Thoracic aorta (tissue), 2 donors: Measurements from ENCODE around the gene CELF2. TPM values are rescaled to one million over a fixed set of nuclear protein-coding genes. Genes with fewer than 3 reads are reported as not detected.

Experiments used
- ATAC-seq: fragments of 150-250 bp; one replicate; pipeline ENCODE4 v1.8.0; 2017; ENCODE audit warnings: low read depth; ENCODE audit not compliant: insufficient number of reproducible peaks, low FRiP score
- DNase-seq: peaks from one replicate; pipeline ENCODE4 v3.0.0-alpha.2; 2020; ENCODE audit warnings: low spot score
- H3K27ac ChIP-seq, 2 donors: fragments of 200-600 bp; sonication (generic); 1 replicate in 1 of 2; 2 replicates in 1 of 2; pipeline ENCODE4 v1.5.1; 2016; ENCODE audit warnings: mild to moderate bottlenecking in 2 of 2, moderate library complexity in 2 of 2
- H3K27me3 ChIP-seq: fragments of 200-600 bp; sonication (generic); replicated peaks from 2 replicates; pipeline ENCODE4 v1.6.0; 2016; ENCODE audit warnings: mild to moderate bottlenecking; ENCODE audit not compliant: insufficient read depth
- H3K36me3 ChIP-seq: fragments of 200-600 bp; sonication (generic); one replicate; pipeline ENCODE4 v1.5.1; 2016
- H3K4me1 ChIP-seq, 2 donors: fragments of 200-600 bp; sonication (generic); 1 replicate in 1 of 2; 2 replicates in 1 of 2; pipeline versions ENCODE4 v1.5.1 to v1.6.0; 2016; ENCODE audit warnings: low read depth in 2 of 2, mild to moderate bottlenecking in 1 of 2; ENCODE audit not compliant: control insufficient read depth in 1 of 2
- H3K4me3 ChIP-seq: fragments of 200-600 bp; sonication (generic); 2 replicates; pipeline ENCODE4 v1.5.1; 2016; ENCODE audit warnings: mild to moderate bottlenecking
- H3K9me3 ChIP-seq: fragments of 200-600 bp; sonication (generic); 2 replicates; pipeline ENCODE4 v1.5.1; 2016
- CTCF ChIP-seq: fragments of 200-600 bp; sonication (generic); IDR thresholded peaks from one replicate; pipeline ENCODE4 v1.5.1; 2019; ENCODE audit warnings: antibody characterized with exemption
- total RNA-seq, 2 donors: library from RNA; depleted of rRNA; stranded (reverse); fragments of >200 nt; gene quantifications; one replicate each; pipeline versions ENCODE4 v1.1.0 to v1.2.3, GENCODE V29; 2016

The CELF2 gene
- total RNA-seq, 2 donors from 2014 or later = 69.0 to 73.5 TPM

DNA sequence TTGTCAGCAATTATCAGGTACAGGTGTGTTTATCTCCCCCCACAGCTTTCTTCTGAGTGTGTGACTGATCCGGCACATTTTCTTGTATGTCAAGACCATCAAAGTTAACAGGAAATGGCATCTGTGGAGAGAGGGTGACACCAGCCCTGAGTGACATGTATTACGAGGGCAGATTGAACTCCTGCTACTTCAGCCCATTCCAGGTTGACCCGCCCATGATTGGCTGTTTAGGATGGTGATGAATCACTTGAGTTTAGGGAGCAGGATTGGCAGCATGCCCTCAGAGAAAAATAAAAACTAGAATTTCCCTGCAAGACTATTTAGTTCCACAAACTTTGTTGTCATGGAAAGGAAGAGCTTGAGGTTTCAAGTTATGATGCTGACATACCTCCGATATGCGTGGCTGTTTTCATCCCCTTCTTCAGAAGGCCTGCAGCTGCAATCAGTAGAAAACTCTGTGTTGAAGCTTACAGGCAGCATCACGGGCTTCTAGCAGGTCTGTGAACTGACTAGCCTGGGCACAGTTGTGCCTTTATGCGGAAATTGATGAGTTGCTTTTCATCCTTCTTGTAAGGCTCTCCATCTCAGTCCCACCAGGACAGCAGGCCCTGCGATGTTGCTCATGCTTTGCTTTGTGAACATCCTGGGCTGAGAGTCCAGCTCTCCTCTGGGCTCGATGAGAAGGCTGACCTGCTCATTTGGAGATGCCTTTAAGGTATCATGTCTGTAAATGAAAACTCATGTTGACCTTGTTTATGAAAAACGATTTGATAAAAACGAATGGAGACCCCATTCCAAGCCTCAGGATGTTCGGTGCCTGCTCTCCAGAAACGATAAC lies 8.0 kb upstream of the CELF2 start:
- Histone ChIP-seq H3K4me1 (no peaks in the 10 kb centered on the region), H3K36me3 (no peaks in the 10 kb centered on the region), H3K27me3 (no peaks in the 10 kb centered on the region), H3K27ac (no peak overlapping the region), H3K9me3 (no peaks in the 10 kb centered on the region), H3K4me3 (no peak overlapping the region)
- ATAC-seq (no peak), DNase-seq (no peak)
- no peak for TF ChIP-seq CTCF

DNA sequence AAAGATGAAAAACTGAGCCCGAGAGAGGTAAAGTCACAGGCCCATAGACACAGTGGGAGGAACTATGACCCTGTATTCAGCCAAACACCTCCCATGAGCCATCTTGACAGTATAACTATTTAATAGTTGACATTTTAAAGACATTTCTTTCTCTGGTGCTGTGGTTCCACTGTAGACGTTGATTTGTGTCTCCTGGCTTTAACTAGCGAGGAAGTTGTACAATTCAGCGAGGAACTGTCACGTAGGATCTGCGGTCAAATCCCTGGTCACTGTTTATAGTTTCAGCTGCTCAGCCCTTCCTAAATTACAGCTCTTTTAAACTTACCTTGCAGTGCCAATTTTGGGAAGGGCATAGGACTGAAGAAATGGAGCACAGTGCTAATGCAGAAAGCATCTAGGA lies 7.1 kb upstream of the CELF2 start:
- DNase-seq (no peak), ATAC-seq (no peak)
- Histone ChIP-seq H3K4me1 (no peaks in the 10 kb centered on the region), H3K4me3 (no peak overlapping the region), H3K27ac (no peak overlapping the region), H3K36me3 (no peaks in the 10 kb centered on the region), H3K27me3 (no peaks in the 10 kb centered on the region), H3K9me3 (no peaks in the 10 kb centered on the region)
- no peak for TF ChIP-seq CTCF

GRCh38 chr10:11011436-11011835 lies 6.2 kb upstream of the CELF2 start:
- Histone ChIP-seq H3K36me3 (no peaks in the 10 kb centered on the region), H3K27ac (no peak overlapping the region), H3K4me3 (no peak overlapping the region), H3K27me3 (no peaks in the 10 kb centered on the region), H3K4me1 (no peaks in the 10 kb centered on the region), H3K9me3 (no peaks in the 10 kb centered on the region)
- no peak for ATAC-seq
- DNase-seq = no peak
- TF ChIP-seq CTCF = no peak

DNA sequence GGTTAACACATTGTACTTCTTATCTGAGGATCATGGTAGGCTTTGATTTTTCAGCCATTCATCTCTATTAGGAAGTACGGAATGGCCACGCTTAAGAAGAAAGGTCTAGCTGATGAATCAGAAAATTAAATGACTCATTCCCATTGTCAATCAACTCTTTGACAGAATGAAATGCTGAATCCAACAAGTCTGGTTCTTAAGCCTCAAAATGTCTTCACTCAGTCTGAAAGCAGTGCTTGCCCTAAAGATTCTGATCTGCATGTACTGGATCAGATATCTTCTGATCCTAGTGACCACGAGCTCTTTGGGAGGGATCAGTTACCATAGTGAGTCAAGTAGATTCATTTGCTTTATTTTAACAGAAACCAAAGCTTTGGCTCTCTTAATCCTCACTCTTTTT lies 5.7 kb upstream of the CELF2 start:
- Histone ChIP-seq H3K27ac (no peak overlapping the region), H3K36me3 (no peaks in the 10 kb centered on the region)

More for the DNA sequence above, 5.7 kb upstream of the CELF2 start:
- H3K9me3 ChIP-seq = no peaks in the 10 kb centered on the region
- H3K4me1 ChIP-seq = peaks cover 0 to 2% of the 10 kb centered on the region in 2 donors
- H3K27me3 ChIP-seq = no peaks in the 10 kb centered on the region
- DNase-seq (no peak), ATAC-seq (no peak)
- H3K4me3 ChIP-seq = no peak overlapping the region
- no peak for TF ChIP-seq CTCF
